ENCODE data around the gene PTPRH. TPM values are rescaled to one million over a fixed set of nuclear protein-coding genes. Genes with fewer than 3 reads are reported as not detected.

The PTPRH gene
- total RNA-seq, 4 donors from 2014 or later = 0.42 to 2.7 (median 1.4) TPM

- 59% methylated on average over 9 of the region's 9 CpGs for WGBS
- Histone ChIP-seq H3K4me3 (no peak overlapping the region), H3K9me3 (no peaks in the 10 kb centered on the region), H3K27me3 (peaks cover 0 to 97% (median 21%) of the 10 kb centered on the region in 4 donors), H3K27ac (replicated peaks in 1 of 4) (no peak overlapping the region), H3K36me3 (peaks cover 0 to 7% (median 0%) of the 10 kb centered on the region in 4 donors), H3K4me1 (peaks cover 0 to 14% (median 9%) of the 10 kb centered on the region in 4 donors)
- DNase-seq (ENCODE audit: extremely low spot score) = no peak
- TF ChIP-seq POLR2A (IDR thresholded peaks at IDR 0.05; ENCODE audit: low read depth) (no peak), POLR2AphosphoS5 (IDR thresholded peaks at IDR 0.05) (no peak), CTCF (IDR thresholded peaks at IDR 0.05) (no peak)
- intact Hi-C loops (cut with DNase I) = no loop called here
Measured at GRCh38 chr19:55137915-55138314, 71.4 kb downstream of the PTPRH start.

GRCh38 chr19:55136399-55137102, 72.8 kb downstream of the PTPRH start:
- intact Hi-C loops (cut with DNase I) = no loop called here
- Histone ChIP-seq H3K9me3 (no peaks in the 10 kb centered on the region), H3K27me3 (peaks cover 0 to 97% (median 15%) of the 10 kb centered on the region in 4 donors), H3K27ac (replicated peaks in 1 of 4) (no peak overlapping the region), H3K36me3 (peaks cover 0 to 7% (median 0%) of the 10 kb centered on the region in 4 donors), H3K4me3 (no peak overlapping the region), H3K4me1 (peaks cover 0 to 8% (median 7%) of the 10 kb centered on the region in 4 donors)
- DNase-seq (ENCODE audit: extremely low spot score) = no peak
- TF ChIP-seq POLR2AphosphoS5 (IDR thresholded peaks at IDR 0.05) (no peak), POLR2A (IDR thresholded peaks at IDR 0.05; ENCODE audit: low read depth) (no peak), CTCF (IDR thresholded peaks at IDR 0.05) (no peak), EP300 (IDR thresholded peaks at IDR 0.05) (no peak)
- WGBS = 78% methylated on average over 17 of the region's 17 CpGs

- Histone ChIP-seq H3K36me3 (peaks cover 0 to 7% (median 0%) of the 10 kb centered on the region in 4 donors), H3K27me3 (peaks cover 0 to 89% (median 12%) of the 10 kb centered on the region in 4 donors), H3K4me3 (no peak overlapping the region), H3K9me3 (no peaks in the 10 kb centered on the region), H3K27ac (replicated peaks in 1 of 4) (no peak overlapping the region), H3K4me1 (no peaks in the 10 kb centered on the region)
- TF ChIP-seq POLR2AphosphoS5 (IDR thresholded peaks at IDR 0.05) (no peak), EP300 (IDR thresholded peaks at IDR 0.05) (no peak), CTCF (IDR thresholded peaks at IDR 0.05) (no peak), POLR2A (IDR thresholded peaks at IDR 0.05; ENCODE audit: low read depth) (no peak)
- intact Hi-C loops (cut with DNase I) = no loop called here
- WGBS = 5% methylated on average over 2 of the region's 3 CpGs
- DNase-seq (ENCODE audit: extremely low spot score) = no peak
Measured at GRCh38 chr19:55134736-55135135, 74.6 kb downstream of the PTPRH start.

- intact Hi-C loops (cut with DNase I) = no loop called here
- H3K4me1 ChIP-seq = no peaks in the 10 kb centered on the region
- H3K36me3 ChIP-seq = peaks cover 0 to 7% (median 0%) of the 10 kb centered on the region in 4 donors
- TF ChIP-seq CTCF (IDR thresholded peaks at IDR 0.05) = no peak
- TF ChIP-seq POLR2A (IDR thresholded peaks at IDR 0.05; ENCODE audit: low read depth) = no peak
- no peak for TF ChIP-seq POLR2AphosphoS5 (IDR thresholded peaks at IDR 0.05)
- TF ChIP-seq EP300 (IDR thresholded peaks at IDR 0.05) = no peak
- H3K4me3 ChIP-seq = no peak overlapping the region
- peaks cover 0 to 89% (median 12%) of the 10 kb centered on the region in 4 donors for H3K27me3 ChIP-seq
- H3K9me3 ChIP-seq = no peaks in the 10 kb centered on the region
- no peak overlapping the region for H3K27ac ChIP-seq (replicated peaks in 1 of 4)
- WGBS = 61% methylated on average over 22 of the region's 25 CpGs
- no peak for DNase-seq (ENCODE audit: extremely low spot score)
Measured at GRCh38 chr19:55133639-55134444, 75.5 kb downstream of the PTPRH start.
